OCI-LY1 (cell line): ENCODE results near the gene SCAPER.

Experiments used
- H2AFZ ChIP-seq: fragments of 200-600 bp; sonication (generic), shearing (Covaris generic); 2 replicates; pipeline ENCODE4 v1.6.0; 2014; ENCODE audit warnings: antibody characterized with exemption, mild to moderate bottlenecking, low read length
- H3F3A ChIP-seq: fragments of 200-600 bp; sonication (generic), shearing (Covaris generic); 2 replicates; pipeline ENCODE4 v1.6.0; 2014; ENCODE audit warnings: mild to moderate bottlenecking, antibody characterized with exemption, low read length, moderate library complexity; ENCODE audit not compliant: insufficient read depth
- H3K27ac ChIP-seq: fragments of 200-600 bp; sonication (generic); 2 replicates; pipeline ENCODE4 v1.5.1; 2014; ENCODE audit warnings: low read length, mixed run types, mild to moderate bottlenecking, low read depth; ENCODE audit not compliant: poor library complexity, severe bottlenecking
- H3K27me3 ChIP-seq: fragments of 200-600 bp; sonication (generic); 2 replicates; pipeline ENCODE4 v1.6.0; 2014; ENCODE audit warnings: antibody characterized with exemption, mild to moderate bottlenecking, low read length, moderate library complexity; ENCODE audit not compliant: insufficient read depth
- H3K36me3 ChIP-seq: fragments of 200-600 bp; sonication (generic); 2 replicates; pipeline ENCODE4 v1.6.1; 2014; ENCODE audit warnings: mild to moderate bottlenecking, antibody characterized with exemption, low read length, moderate library complexity, mixed read lengths; ENCODE audit not compliant: insufficient read depth
- H3K4me1 ChIP-seq: fragments of 200-600 bp; sonication (generic); 2 replicates; pipeline ENCODE4 v1.5.1; 2014; ENCODE audit warnings: mild to moderate bottlenecking, low read length, moderate library complexity; ENCODE audit not compliant: insufficient read depth, severe bottlenecking
- H3K4me2 ChIP-seq: fragments of 200-600 bp; sonication (generic), shearing (Covaris generic); 2 replicates; pipeline ENCODE4 v1.6.1; 2014; ENCODE audit warnings: low read length
- H3K4me3 ChIP-seq: fragments of 200-600 bp; sonication (generic); 2 replicates; pipeline ENCODE4 v1.5.1; 2014; ENCODE audit warnings: low read length, low read depth, mild to moderate bottlenecking, mixed read lengths; ENCODE audit not compliant: poor library complexity, severe bottlenecking
- H3K79me2 ChIP-seq: fragments of 200-600 bp; shearing (Covaris generic); 2 replicates; pipeline ENCODE4 v1.6.1; 2016; ENCODE audit warnings: mixed run types, low read length, mixed read lengths; ENCODE audit not compliant: insufficient read depth
- H3K9ac ChIP-seq: fragments of 200-600 bp; sonication (generic), shearing (Covaris generic); 2 replicates; pipeline ENCODE4 v1.6.1; 2014; ENCODE audit warnings: mild to moderate bottlenecking, low read length, mixed read lengths
- H3K9me2 ChIP-seq: fragments of 200-600 bp; sonication (generic), shearing (Covaris generic); 2 replicates; pipeline ENCODE4 v1.6.1; 2014; ENCODE audit warnings: low read depth, mild to moderate bottlenecking, low read length, mixed read lengths
- H3K9me3 ChIP-seq: fragments of 200-600 bp; shearing (Covaris generic); 2 replicates; pipeline ENCODE4 v1.6.1; 2014; ENCODE audit warnings: low read length, mixed read lengths
- H4K20me1 ChIP-seq: fragments of 200-600 bp; sonication (generic), shearing (Covaris generic); 2 replicates; pipeline ENCODE4 v1.6.0; 2016; ENCODE audit warnings: mild to moderate bottlenecking, low read length; ENCODE audit not compliant: insufficient read depth
- EZH2 ChIP-seq: fragments of 200-600 bp; sonication (generic), shearing (Covaris generic); IDR thresholded peaks from 2 replicates; pipeline ENCODE4 v1.8.0; 2017; ENCODE audit warnings: borderline replicate concordance, mixed run types, mild to moderate bottlenecking, antibody characterized with exemption, low read length, moderate library complexity, mixed read lengths
- TF ChIP-seq, protein P1 (sequence below): fragments of 200-600 bp; sonication (generic), shearing (Covaris generic); IDR thresholded peaks from 2 replicates; pipeline ENCODE4 v1.5.1; 2017; ENCODE audit warnings: mild to moderate bottlenecking, antibody characterized with exemption, low read length, moderate library complexity, mixed read lengths

SCAPER gene

DNA sequence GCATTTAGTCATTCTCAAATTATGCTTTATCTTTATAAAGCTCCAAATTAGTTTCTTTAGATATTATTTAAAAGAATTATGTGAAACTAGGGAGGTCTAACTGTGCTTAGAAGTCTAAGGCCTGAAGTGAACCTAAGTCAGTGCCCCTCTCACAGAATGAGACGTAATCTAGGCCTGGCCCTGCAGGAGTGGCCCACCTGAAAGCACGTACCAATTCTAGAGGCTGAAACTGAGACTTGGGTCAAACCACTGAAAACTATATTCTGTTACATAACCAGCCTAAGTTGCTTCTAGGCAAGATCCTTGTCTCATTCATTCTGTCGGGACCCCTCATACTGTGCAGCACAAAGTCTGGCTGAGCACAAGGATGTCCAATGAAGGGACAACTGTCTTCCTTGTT is 424.9 kb downstream of the SCAPER start:
- Histone ChIP-seq H4K20me1 (no peaks in the 10 kb centered on the region), H3F3A (no peaks in the 10 kb centered on the region), H3K4me2 (no peak overlapping the region), H3K4me3 (no peak overlapping the region), H3K9me2 (no peaks in the 10 kb centered on the region), H3K9me3 (no peaks in the 10 kb centered on the region), H3K4me1 (no peaks in the 10 kb centered on the region), H2AFZ (no peak overlapping the region), H3K36me3 (no peaks in the 10 kb centered on the region), H3K27ac (no peak overlapping the region), H3K79me2 (no peaks in the 10 kb centered on the region), H3K27me3 (no peaks in the 10 kb centered on the region), H3K9ac (no peak overlapping the region)
- TF ChIP-seq, protein P1, sequence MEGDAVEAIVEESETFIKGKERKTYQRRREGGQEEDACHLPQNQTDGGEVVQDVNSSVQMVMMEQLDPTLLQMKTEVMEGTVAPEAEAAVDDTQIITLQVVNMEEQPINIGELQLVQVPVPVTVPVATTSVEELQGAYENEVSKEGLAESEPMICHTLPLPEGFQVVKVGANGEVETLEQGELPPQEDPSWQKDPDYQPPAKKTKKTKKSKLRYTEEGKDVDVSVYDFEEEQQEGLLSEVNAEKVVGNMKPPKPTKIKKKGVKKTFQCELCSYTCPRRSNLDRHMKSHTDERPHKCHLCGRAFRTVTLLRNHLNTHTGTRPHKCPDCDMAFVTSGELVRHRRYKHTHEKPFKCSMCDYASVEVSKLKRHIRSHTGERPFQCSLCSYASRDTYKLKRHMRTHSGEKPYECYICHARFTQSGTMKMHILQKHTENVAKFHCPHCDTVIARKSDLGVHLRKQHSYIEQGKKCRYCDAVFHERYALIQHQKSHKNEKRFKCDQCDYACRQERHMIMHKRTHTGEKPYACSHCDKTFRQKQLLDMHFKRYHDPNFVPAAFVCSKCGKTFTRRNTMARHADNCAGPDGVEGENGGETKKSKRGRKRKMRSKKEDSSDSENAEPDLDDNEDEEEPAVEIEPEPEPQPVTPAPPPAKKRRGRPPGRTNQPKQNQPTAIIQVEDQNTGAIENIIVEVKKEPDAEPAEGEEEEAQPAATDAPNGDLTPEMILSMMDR = no peak
- TF ChIP-seq EZH2 = no peak

DNA sequence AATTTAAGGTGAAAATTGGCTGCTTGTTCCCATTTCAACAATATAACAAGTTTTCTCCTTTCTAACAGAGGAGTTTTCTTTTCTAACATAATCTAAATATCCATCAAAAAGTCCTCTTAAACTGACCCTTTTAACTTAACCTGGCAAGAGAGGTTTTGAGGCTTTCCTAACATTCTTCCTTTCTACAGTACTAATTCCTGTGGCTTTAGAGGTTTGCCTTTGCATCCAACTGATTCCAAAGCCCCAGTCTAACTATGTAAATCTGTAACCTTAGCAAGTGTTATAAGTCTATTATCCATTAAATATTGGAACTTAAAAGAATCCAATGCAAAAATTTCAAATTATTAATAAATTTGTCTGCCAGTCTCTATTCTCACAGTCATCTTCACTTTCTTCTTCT is 434.4 kb downstream of the SCAPER start:
- Histone ChIP-seq H3K4me1 (no peaks in the 10 kb centered on the region), H3K4me2 (no peak overlapping the region), H3K4me3 (no peak overlapping the region), H3K9me2 (no peaks in the 10 kb centered on the region), H3K9ac (no peak overlapping the region), H3K27ac (no peak overlapping the region), H3K9me3 (no peaks in the 10 kb centered on the region), H3K27me3 (no peaks in the 10 kb centered on the region), H3K36me3 (no peaks in the 10 kb centered on the region), H3K79me2 (no peaks in the 10 kb centered on the region), H2AFZ (no peak overlapping the region), H3F3A (no peaks in the 10 kb centered on the region), H4K20me1 (no peaks in the 10 kb centered on the region)
- TF ChIP-seq, protein P1 = no peak
- TF ChIP-seq EZH2 = no peak

- Histone ChIP-seq H3K27ac (no peak overlapping the region), H3K9me2 (no peaks in the 10 kb centered on the region), H4K20me1 (no peaks in the 10 kb centered on the region), H3K4me1 (no peaks in the 10 kb centered on the region), H3F3A (no peaks in the 10 kb centered on the region), H3K27me3 (no peaks in the 10 kb centered on the region), H3K36me3 (no peaks in the 10 kb centered on the region), H3K9ac (no peak overlapping the region), H3K79me2 (no peaks in the 10 kb centered on the region), H3K4me3 (no peak overlapping the region), H2AFZ (no peak overlapping the region), H3K9me3 (no peaks in the 10 kb centered on the region), H3K4me2 (no peak overlapping the region)
- TF ChIP-seq, protein P1 = no peak
- TF ChIP-seq EZH2 = no peak
These were observed 436.4 kb downstream of the SCAPER start for GRCh38 chr15:76468722-76469121.
